ENCODE data around the gene IRF7. TPM values are rescaled to one million over a fixed set of nuclear protein-coding genes. Genes with fewer than 3 reads are reported as not detected.

IRF7 gene
- total RNA-seq, 1 experiment from 2014 or later, result 80.8 TPM

DNA sequence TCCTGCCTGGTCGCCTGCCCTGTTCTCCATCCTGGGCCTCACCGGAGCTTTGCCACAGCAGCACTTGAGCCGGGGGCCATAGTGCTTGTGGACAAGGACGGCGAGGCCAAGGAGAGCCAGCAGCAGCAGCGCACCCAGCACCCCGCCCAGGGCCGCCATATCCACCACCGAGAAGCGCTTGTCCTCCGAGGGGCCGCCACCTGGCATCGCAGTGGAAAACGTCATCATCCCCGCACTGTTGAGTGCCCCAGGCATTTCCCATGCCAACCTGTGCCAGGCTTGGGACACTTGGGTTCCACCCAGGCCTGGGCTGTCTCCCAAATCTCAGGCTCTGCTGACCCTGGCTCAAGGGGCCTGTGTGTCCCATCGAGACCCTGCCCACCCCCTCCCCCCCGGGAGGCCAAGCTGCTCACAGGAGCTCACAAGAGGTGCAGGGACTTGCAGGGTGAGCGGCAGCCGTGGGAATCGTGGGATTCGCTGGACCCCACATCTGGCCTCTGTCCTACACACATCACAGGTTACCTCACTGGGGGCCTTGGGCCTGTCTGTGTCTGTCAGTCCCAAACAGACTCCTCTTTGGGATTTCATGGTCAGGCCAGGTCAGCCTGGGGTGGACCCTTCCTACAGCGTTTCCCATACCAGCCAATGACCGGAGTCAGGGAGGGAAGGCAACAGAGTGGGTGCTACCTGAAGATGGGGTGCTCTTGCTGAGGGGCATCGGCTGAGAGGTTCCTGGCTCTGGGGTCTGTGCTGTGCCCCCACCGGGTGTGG, 2.3 kb upstream of the IRF7 start:
- Histone ChIP-seq H3K4me2 (ENCODE audit: low read length) (no peak overlapping the region), H3K79me2 (ENCODE audit: low read length) (peaks cover 8% of the 10 kb centered on the region; the same call in 1 of the 2 replicates), H4K20me1 (ENCODE audit: low read length) (peaks cover 6% of the 10 kb centered on the region), H3F3A (ENCODE audit: low read length, unreplicated experiment) (no peaks in the 10 kb centered on the region), H3K9me3 (ENCODE audit: low read length) (no peaks in the 10 kb centered on the region), H3K27me3 (ENCODE audit: low read length) (no peaks in the 10 kb centered on the region), H3K9ac (ENCODE audit: low read length) (no peak overlapping the region), H2AFZ (ENCODE audit: low read length) (no peak overlapping the region), H3K4me3 (ENCODE audit: low read length) (no peak overlapping the region), H3K27ac (ENCODE audit: low read length) (no peak overlapping the region), H3K36me3 (ENCODE audit: low read depth, low read length) (peaks cover 3% of the 10 kb centered on the region; the same call in 1 of the 2 replicates), H3K9me2 (replicated peaks; ENCODE audit: low read length) (no peaks in the 10 kb centered on the region), H3K4me1 (ENCODE audit: insufficient read depth, low read length) (peaks cover 25% of the 10 kb centered on the region)
- intact Hi-C loops (cut with micrococcal nuclease), result loop anchor here (10.0 kb wide), 1 partner anchor 53 kb away; the partner anchor contains the start of genes LMNTD2 and RASSF7
- ChIA-PET POLR2A (ENCODE audit: unreplicated experiment) (no interaction called here), CTCF (no interaction called here)
- TF ChIP-seq EZH2phosphoT487 (IDR thresholded peaks at IDR 0.05; ENCODE audit: borderline replicate concordance, low read length) (no peak), EZH2 (IDR thresholded peaks at IDR 0.05; ENCODE audit: low read length, unreplicated experiment) (no peak)
- TF ChIP-seq, protein P1, sequence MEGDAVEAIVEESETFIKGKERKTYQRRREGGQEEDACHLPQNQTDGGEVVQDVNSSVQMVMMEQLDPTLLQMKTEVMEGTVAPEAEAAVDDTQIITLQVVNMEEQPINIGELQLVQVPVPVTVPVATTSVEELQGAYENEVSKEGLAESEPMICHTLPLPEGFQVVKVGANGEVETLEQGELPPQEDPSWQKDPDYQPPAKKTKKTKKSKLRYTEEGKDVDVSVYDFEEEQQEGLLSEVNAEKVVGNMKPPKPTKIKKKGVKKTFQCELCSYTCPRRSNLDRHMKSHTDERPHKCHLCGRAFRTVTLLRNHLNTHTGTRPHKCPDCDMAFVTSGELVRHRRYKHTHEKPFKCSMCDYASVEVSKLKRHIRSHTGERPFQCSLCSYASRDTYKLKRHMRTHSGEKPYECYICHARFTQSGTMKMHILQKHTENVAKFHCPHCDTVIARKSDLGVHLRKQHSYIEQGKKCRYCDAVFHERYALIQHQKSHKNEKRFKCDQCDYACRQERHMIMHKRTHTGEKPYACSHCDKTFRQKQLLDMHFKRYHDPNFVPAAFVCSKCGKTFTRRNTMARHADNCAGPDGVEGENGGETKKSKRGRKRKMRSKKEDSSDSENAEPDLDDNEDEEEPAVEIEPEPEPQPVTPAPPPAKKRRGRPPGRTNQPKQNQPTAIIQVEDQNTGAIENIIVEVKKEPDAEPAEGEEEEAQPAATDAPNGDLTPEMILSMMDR (conservative IDR thresholded peaks at IDR 0.05; ENCODE audit: low read depth, low read length), result no peak
- DNase-seq, result no peak
- BruUV-seq (replicated peaks), result no TSS peak
- no peak for ATAC-seq

DNA sequence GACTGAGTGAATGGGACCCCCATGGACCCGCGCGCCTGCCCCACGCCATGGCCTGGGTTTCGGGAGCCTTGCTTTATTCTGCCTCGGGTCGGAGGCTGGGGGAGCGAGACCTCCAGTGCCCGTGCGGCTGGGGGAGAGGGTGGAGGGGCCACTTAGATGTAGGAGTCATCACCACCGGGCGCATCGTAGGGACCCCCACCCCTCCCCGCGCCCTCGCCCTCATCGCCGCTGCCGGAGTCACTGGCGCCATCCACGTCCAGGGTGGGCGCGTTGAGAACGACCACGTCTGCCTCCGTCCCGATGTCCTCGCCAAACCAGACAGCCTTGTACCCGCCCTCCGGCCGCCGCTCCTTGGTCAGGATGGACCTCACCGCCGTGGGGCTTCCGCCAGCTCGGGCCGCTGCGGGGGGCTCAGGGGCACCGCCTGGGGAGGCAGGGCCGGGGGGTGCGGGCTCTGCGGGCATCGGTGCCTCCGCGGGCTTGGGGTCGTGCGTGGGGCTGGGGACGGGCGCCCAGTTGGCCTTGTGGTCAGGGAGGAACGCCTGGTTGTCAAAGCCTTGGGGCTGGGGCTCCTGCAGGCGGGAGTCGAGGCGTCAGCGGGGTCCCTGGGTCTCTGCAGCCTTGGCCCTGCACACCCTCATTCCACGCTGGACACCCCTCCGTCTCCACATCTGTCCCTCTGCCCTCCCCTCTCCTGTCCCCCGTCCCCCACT, 1.6 kb upstream of the IRF7 start:
- intact Hi-C loops (cut with micrococcal nuclease), result loop anchor here (10.0 kb wide), 1 partner anchor 53 kb away; the partner anchor contains the start of genes LMNTD2 and RASSF7
- Histone ChIP-seq H3K9me3 (ENCODE audit: low read length) (no peaks in the 10 kb centered on the region), H3K4me2 (ENCODE audit: low read length) (no peak overlapping the region), H2AFZ (ENCODE audit: low read length) (no peak overlapping the region), H3K79me2 (ENCODE audit: low read length) (peaks cover 8% of the 10 kb centered on the region; the same call in 1 of the 2 replicates), H3K9ac (ENCODE audit: low read length) (no peak overlapping the region), H3K27me3 (ENCODE audit: low read length) (no peaks in the 10 kb centered on the region), H3K4me1 (ENCODE audit: insufficient read depth, low read length) (peaks cover 28% of the 10 kb centered on the region), H3K4me3 (ENCODE audit: low read length) (no peak overlapping the region), H4K20me1 (ENCODE audit: low read length) (peaks cover 14% of the 10 kb centered on the region), H3K9me2 (replicated peaks; ENCODE audit: low read length) (no peaks in the 10 kb centered on the region), H3K27ac (ENCODE audit: low read length) (no peak overlapping the region), H3F3A (ENCODE audit: low read length, unreplicated experiment) (peaks cover 6% of the 10 kb centered on the region), H3K36me3 (ENCODE audit: low read depth, low read length) (peaks cover 9% of the 10 kb centered on the region; the same call in 1 of the 2 replicates)
- no peak for DNase-seq
- ATAC-seq, result no peak
- TF ChIP-seq, protein P1 (conservative IDR thresholded peaks at IDR 0.05; ENCODE audit: low read depth, low read length), result no peak
- no peak for TF ChIP-seq EZH2phosphoT487 (IDR thresholded peaks at IDR 0.05; ENCODE audit: borderline replicate concordance, low read length)
- no peak for TF ChIP-seq EZH2 (IDR thresholded peaks at IDR 0.05; ENCODE audit: low read length, unreplicated experiment)
- CTCF ChIA-PET, result no interaction called here
- BruUV-seq (replicated peaks), result no TSS peak
- POLR2A ChIA-PET (ENCODE audit: unreplicated experiment), result no interaction called here
